ENCODE measurements around the gene LAMTOR2. TPM values are rescaled to one million over a fixed set of nuclear protein-coding genes. Genes with fewer than 3 reads are reported as not detected.

Gene LAMTOR2
- total and polyA plus RNA-seq, 9 of the 15 experiments (the other 6 are each of a cell fraction or from before 2014, with no cell fraction given): 39.0 to 161 (median 74.6) TPM

GRCh38 chr1:156033011-156033410 is 21.6 kb upstream of the LAMTOR2 start:
- Histone ChIP-seq H3K27me3 (ENCODE audit: control insufficient read depth in 2 of 2, insufficient read depth in 2 of 2, low read length in 2 of 2) (no peaks in the 10 kb centered on the region), H3K9me3 (replicated peaks; ENCODE audit: control insufficient read depth, insufficient read depth, low read depth, low read length) (no peaks in the 10 kb centered on the region), H3K79me2 (ENCODE audit: control insufficient read depth, insufficient read depth, low read length) (no peaks in the 10 kb centered on the region), H3K9ac (ENCODE audit: insufficient read depth in 1 of 2, low read depth in 2 of 2, low read length in 2 of 2) (no peak overlapping the region), H3K27ac (ENCODE audit: extremely low read depth, low read depth, low read length) (no peak overlapping the region), H4K20me1 (replicated peaks; ENCODE audit: control insufficient read depth, insufficient read depth, low read length) (no peaks in the 10 kb centered on the region), H3K4me2 (ENCODE audit: insufficient read depth, low read length) (no peak overlapping the region), H3K36me3 (ENCODE audit: control insufficient read depth, insufficient read depth, low read length) (peaks cover 20% of the 10 kb centered on the region; the same call in 1 of the 3 replicates), H3K4me3 (no peak overlapping the region), H2AFZ (ENCODE audit: low read depth, low read length) (no peak overlapping the region), H3K4me1 (replicated peaks in 1 of 2; ENCODE audit: control insufficient read depth in 2 of 2, insufficient read depth in 2 of 2, low read length in 2 of 2) (no peaks in the 10 kb centered on the region; a peak in 1 of 5 replicates), H3K9me1 (ENCODE audit: control insufficient read depth, insufficient read depth, low read length) (no peaks in the 10 kb centered on the region)
- WGBS (ENCODE audit: insufficient coverage, low coverage, missing lambda C conversion rate): 51% methylated on average over 6 of the region's 6 CpGs
- FAIRE-seq (no peak), DNase-seq (ENCODE audit: extremely low read depth in 1 of 4, low spot score in 3 of 4) (no peak), ATAC-seq (peak; percentile 55)
- in situ Hi-C loops (cut with MboI): no loop called here
- CTCF ChIA-PET (ENCODE audit: low intra/inter-chr PET ratio): no interaction called here
- BruUV-seq (replicated peaks): no TSS peak
- TF ChIP-seq, protein P1, sequence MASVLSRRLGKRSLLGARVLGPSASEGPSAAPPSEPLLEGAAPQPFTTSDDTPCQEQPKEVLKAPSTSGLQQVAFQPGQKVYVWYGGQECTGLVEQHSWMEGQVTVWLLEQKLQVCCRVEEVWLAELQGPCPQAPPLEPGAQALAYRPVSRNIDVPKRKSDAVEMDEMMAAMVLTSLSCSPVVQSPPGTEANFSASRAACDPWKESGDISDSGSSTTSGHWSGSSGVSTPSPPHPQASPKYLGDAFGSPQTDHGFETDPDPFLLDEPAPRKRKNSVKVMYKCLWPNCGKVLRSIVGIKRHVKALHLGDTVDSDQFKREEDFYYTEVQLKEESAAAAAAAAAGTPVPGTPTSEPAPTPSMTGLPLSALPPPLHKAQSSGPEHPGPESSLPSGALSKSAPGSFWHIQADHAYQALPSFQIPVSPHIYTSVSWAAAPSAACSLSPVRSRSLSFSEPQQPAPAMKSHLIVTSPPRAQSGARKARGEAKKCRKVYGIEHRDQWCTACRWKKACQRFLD (CRISPR knock-in tag; IDR thresholded peaks at IDR 0.05): no peak
- no peak for TF ChIP-seq NFRKB (IDR thresholded peaks at IDR 0.05; ENCODE audit: low read depth)
- no peak for TF ChIP-seq GABPA (tag; conservative IDR thresholded peaks at IDR 0.05; ENCODE audit: low read depth)
- TF ChIP-seq, protein P2, sequence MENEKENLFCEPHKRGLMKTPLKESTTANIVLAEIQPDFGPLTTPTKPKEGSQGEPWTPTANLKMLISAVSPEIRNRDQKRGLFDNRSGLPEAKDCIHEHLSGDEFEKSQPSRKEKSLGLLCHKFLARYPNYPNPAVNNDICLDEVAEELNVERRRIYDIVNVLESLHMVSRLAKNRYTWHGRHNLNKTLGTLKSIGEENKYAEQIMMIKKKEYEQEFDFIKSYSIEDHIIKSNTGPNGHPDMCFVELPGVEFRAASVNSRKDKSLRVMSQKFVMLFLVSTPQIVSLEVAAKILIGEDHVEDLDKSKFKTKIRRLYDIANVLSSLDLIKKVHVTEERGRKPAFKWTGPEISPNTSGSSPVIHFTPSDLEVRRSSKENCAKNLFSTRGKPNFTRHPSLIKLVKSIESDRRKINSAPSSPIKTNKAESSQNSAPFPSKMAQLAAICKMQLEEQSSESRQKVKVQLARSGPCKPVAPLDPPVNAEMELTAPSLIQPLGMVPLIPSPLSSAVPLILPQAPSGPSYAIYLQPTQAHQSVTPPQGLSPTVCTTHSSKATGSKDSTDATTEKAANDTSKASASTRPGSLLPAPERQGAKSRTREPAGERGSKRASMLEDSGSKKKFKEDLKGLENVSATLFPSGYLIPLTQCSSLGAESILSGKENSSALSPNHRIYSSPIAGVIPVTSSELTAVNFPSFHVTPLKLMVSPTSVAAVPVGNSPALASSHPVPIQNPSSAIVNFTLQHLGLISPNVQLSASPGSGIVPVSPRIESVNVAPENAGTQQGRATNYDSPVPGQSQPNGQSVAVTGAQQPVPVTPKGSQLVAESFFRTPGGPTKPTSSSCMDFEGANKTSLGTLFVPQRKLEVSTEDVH (IDR thresholded peaks at IDR 0.05; ENCODE audit: low read depth, partially characterized antibody): no peak
- no peak for TF ChIP-seq ZNF699 (CRISPR knock-in tag; IDR thresholded peaks at IDR 0.05; ENCODE audit: insufficient replicate concordance)
- no peak for TF ChIP-seq MITF (IDR thresholded peaks at IDR 0.05)
- no peak for TF ChIP-seq ZNF780A (CRISPR knock-in tag; IDR thresholded peaks at IDR 0.05)
- TF ChIP-seq, protein P3, sequence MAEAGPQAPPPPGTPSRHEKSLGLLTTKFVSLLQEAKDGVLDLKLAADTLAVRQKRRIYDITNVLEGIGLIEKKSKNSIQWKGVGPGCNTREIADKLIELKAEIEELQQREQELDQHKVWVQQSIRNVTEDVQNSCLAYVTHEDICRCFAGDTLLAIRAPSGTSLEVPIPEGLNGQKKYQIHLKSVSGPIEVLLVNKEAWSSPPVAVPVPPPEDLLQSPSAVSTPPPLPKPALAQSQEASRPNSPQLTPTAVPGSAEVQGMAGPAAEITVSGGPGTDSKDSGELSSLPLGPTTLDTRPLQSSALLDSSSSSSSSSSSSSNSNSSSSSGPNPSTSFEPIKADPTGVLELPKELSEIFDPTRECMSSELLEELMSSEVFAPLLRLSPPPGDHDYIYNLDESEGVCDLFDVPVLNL (CRISPR knock-in tag; IDR thresholded peaks at IDR 0.05; ENCODE audit: low read depth): no peak
- TF ChIP-seq CHD4 (IDR thresholded peaks at IDR 0.05; ENCODE audit: insufficient read depth, insufficient replicate concordance, low read depth, low read length, poor library complexity, severe bottlenecking): no peak
- no peak for TF ChIP-seq DMBX1 (CRISPR knock-in tag; IDR thresholded peaks at IDR 0.05; ENCODE audit: borderline replicate concordance)
- POLR2A ChIA-PET: interaction anchor here (1.7 to 1.8 kb wide), 2 partner anchors 9 to 12 kb away, joined by 4 to 6 read pairs; partner anchors contain the start of gene SSR2
- intact Hi-C loops (cut with micrococcal nuclease): no loop called here
